ENCODE data around the gene EPN1. TPM values are rescaled to one million over a fixed set of nuclear protein-coding genes. Genes with fewer than 3 reads are reported as not detected.

EPN1 gene
- total and polyA plus RNA-seq, 2 experiments from 2014 or later: 48.8 to 82.2 TPM

DNA sequence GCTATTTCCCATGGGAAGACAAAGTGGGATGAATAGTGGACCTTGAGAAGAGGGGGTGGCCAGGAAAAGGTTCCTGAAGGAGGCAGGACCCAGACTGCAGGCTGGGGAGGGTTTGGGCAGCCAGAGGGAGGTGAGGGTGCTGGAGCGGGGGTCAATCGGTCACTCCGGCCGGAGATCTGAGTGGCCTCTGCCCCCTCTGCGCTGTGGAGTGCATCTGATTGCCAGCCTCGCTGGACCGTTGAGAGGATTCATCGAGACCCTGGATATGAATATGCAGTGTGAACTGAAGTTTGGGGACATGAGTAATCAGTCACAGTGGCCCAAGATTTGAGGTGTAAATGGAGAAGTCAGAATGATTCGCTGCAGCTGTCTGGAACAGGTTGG is 39.7 kb upstream of the EPN1 start:
- Histone ChIP-seq H2AFZ (peak overlapping the region; percentile 93), H3F3A (ENCODE audit: insufficient read depth) (peaks cover 19% of the 10 kb centered on the region), H3K79me2 (ENCODE audit: insufficient read depth) (peaks cover 51% of the 10 kb centered on the region), H3K4me3 (peak overlapping the region; percentile 97), H3K9ac (peak overlapping the region; percentile 100), H4K20me1 (ENCODE audit: insufficient read depth) (no peaks in the 10 kb centered on the region), H3K9me3 (ENCODE audit: low read depth) (no peaks in the 10 kb centered on the region), H3K9me2 (ENCODE audit: insufficient read depth) (no peaks in the 10 kb centered on the region), H3K4me2 (ENCODE audit: unreplicated experiment) (peak overlapping the region; percentile 99), H3K4me1 (ENCODE audit: insufficient read depth) (peaks cover 21% of the 10 kb centered on the region), H3K36me3 (ENCODE audit: low read depth) (no peaks in the 10 kb centered on the region), H3K27ac (peak overlapping the region; percentile 85), H3K27me3 (replicated peaks; ENCODE audit: insufficient read depth) (no peaks in the 10 kb centered on the region)
- 1 to 4% methylated on average over 9 of the region's 9 CpGs for WGBS, 2 experiments (ENCODE audit: low coverage in 1 of 2, low lambda C conversion rate in 2 of 2, missing lambda C conversion rate in 2 of 2)
- DNase-seq: peak; percentile 47
- in situ Hi-C loops (cut with MboI): loop anchor here (25.0 kb wide), 1 partner anchor 498 kb away; the partner anchor contains the start of gene TNNT1
- TF ChIP-seq EZH2phosphoT487 (IDR thresholded peaks at IDR 0.05; ENCODE audit: insufficient read depth, low read depth): no peak
- TF ChIP-seq EZH2 (IDR thresholded peaks at IDR 0.05; ENCODE audit: insufficient read depth, poor library complexity, severe bottlenecking): no peak

DNA sequence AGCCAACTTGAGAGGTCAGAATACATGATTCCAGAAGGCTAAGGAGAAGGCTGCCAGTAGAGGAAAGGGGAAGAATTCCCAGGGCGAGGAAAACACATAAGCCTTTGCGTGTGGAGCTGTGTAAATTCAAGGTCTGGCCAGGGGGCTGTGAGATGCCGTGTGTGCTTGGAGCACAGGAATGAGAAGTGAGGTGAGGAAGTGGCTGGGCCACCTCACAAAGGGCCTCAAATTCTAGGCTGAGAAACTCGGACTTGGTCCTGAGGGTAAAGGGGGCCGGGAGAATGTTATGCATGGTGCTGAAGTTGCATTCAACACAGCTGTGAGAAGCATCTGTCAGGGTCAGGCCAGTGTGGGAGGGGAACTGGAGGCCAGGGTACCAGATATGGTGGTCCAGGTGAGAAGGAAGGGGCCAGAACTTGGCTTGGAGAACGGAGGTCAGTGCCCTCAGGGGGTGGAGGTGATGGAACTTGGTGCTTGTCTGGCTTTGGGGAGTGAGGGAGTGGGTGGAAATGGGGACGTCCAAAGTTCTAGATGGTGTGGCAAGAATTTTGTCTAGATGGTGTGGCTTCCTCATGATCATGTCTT is 39.1 kb upstream of the EPN1 start:
- TF ChIP-seq EZH2phosphoT487 (IDR thresholded peaks at IDR 0.05; ENCODE audit: insufficient read depth, low read depth) (no peak), EZH2 (IDR thresholded peaks at IDR 0.05; ENCODE audit: insufficient read depth, poor library complexity, severe bottlenecking) (no peak)

DNA sequence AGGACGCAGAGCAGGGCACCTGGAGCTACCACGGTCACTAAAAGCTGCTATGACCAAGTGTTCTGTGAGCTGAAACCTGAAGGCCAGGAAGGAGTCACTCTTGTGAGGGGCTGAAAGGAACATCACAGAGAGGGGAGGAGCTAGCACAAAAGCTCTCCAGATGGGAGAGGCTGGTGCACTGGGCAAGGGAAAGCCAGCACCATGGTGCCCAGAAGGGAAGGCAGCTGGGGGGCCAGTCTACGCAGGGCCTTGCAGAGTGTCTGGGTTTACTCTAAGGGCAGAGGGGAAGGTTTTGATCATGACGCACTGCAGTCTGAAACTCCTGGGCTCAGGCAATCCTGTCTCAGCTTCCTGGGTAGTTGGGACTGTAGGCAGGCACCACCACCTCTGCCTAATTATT is 38.3 kb upstream of the EPN1 start:
- Histone ChIP-seq H3K9me3 (ENCODE audit: low read depth) (no peaks in the 10 kb centered on the region), H3K79me2 (ENCODE audit: insufficient read depth) (peaks cover 55% of the 10 kb centered on the region), H3K4me2 (ENCODE audit: unreplicated experiment) (no peak overlapping the region), H3K27me3 (replicated peaks; ENCODE audit: insufficient read depth) (no peaks in the 10 kb centered on the region), H3K4me3 (peak overlapping the region; percentile 97), H4K20me1 (ENCODE audit: insufficient read depth) (no peaks in the 10 kb centered on the region), H3K27ac (no peak overlapping the region), H3K9me2 (ENCODE audit: insufficient read depth) (no peaks in the 10 kb centered on the region), H3K9ac (peak overlapping the region; percentile 100), H3K4me1 (ENCODE audit: insufficient read depth) (peaks cover 21% of the 10 kb centered on the region), H2AFZ (no peak overlapping the region), H3K36me3 (ENCODE audit: low read depth) (no peaks in the 10 kb centered on the region), H3F3A (ENCODE audit: insufficient read depth) (peaks cover 27% of the 10 kb centered on the region)
- no peak for DNase-seq
- 64 to 65% methylated on average over 4 of the region's 4 CpGs for WGBS, 2 experiments (ENCODE audit: low coverage in 1 of 2, low lambda C conversion rate in 2 of 2, missing lambda C conversion rate in 2 of 2)
- TF ChIP-seq EZH2 (IDR thresholded peaks at IDR 0.05; ENCODE audit: insufficient read depth, poor library complexity, severe bottlenecking): no peak
- TF ChIP-seq EZH2phosphoT487 (IDR thresholded peaks at IDR 0.05; ENCODE audit: insufficient read depth, low read depth): no peak
- in situ Hi-C loops (cut with MboI): loop anchor here (25.0 kb wide), 1 partner anchor 499 kb away; the partner anchor contains the start of gene TNNT1

More for the DNA sequence above, 39.1 kb upstream of the EPN1 start:
- Histone ChIP-seq H3K36me3 (ENCODE audit: low read depth) (no peaks in the 10 kb centered on the region), H3K79me2 (ENCODE audit: insufficient read depth) (peaks cover 51% of the 10 kb centered on the region), H3K9me3 (ENCODE audit: low read depth) (no peaks in the 10 kb centered on the region), H3K4me2 (ENCODE audit: unreplicated experiment) (peak overlapping the region; percentile 99), H3K4me1 (ENCODE audit: insufficient read depth) (peaks cover 21% of the 10 kb centered on the region), H3K27ac (peak overlapping the region; percentile 85), H3K27me3 (replicated peaks; ENCODE audit: insufficient read depth) (no peaks in the 10 kb centered on the region), H3K9me2 (ENCODE audit: insufficient read depth) (no peaks in the 10 kb centered on the region), H3K9ac (peak overlapping the region; percentile 100), H2AFZ (no peak overlapping the region), H4K20me1 (ENCODE audit: insufficient read depth) (no peaks in the 10 kb centered on the region), H3K4me3 (peak overlapping the region; percentile 97), H3F3A (ENCODE audit: insufficient read depth) (peaks cover 21% of the 10 kb centered on the region)
- in situ Hi-C loops (cut with MboI): loop anchor here (25.0 kb wide), 1 partner anchor 499 kb away; the partner anchor contains the start of gene TNNT1
- WGBS, 2 experiments (ENCODE audit: low coverage in 1 of 2, low lambda C conversion rate in 2 of 2, missing lambda C conversion rate in 2 of 2): 27 to 29% methylated on average over 7 of the region's 7 CpGs
- DNase-seq: peak; percentile 22

DNA sequence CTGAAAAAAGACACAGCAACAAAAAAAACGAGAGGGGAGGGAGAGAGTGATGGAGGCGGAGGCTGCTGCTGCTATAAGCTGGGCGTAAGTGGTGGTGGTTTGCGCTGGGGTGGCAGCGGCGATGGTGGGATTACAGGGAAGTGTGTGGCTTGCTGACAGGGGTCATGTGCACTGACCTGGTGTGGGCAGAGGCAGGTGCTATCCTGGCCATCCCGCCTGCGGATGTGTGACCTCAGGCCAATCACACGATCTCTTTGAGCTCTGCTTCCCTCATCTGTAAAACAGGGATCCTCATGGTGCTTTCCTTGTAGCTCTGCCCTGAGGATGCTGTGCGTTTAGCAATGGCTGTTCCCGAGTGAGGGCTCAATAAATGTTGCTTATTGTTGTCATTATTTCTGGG is 37.5 kb upstream of the EPN1 start:
- peaks cover 21% of the 10 kb centered on the region for H3K4me1 ChIP-seq (ENCODE audit: insufficient read depth)
- no peak for TF ChIP-seq EZH2 (IDR thresholded peaks at IDR 0.05; ENCODE audit: insufficient read depth, poor library complexity, severe bottlenecking)
- no peak for TF ChIP-seq EZH2phosphoT487 (IDR thresholded peaks at IDR 0.05; ENCODE audit: insufficient read depth, low read depth)
- no peaks in the 10 kb centered on the region for H3K9me2 ChIP-seq (ENCODE audit: insufficient read depth)
- H3F3A ChIP-seq (ENCODE audit: insufficient read depth): peaks cover 30% of the 10 kb centered on the region
- peaks cover 59% of the 10 kb centered on the region for H3K79me2 ChIP-seq (ENCODE audit: insufficient read depth)
- H3K9me3 ChIP-seq (ENCODE audit: low read depth): no peaks in the 10 kb centered on the region
- no peaks in the 10 kb centered on the region for H4K20me1 ChIP-seq (ENCODE audit: insufficient read depth)
- H3K27me3 ChIP-seq (replicated peaks; ENCODE audit: insufficient read depth): no peaks in the 10 kb centered on the region
- no peak overlapping the region for H3K27ac ChIP-seq
- H3K4me2 ChIP-seq (ENCODE audit: unreplicated experiment): no peak overlapping the region
- no peak overlapping the region for H3K4me3 ChIP-seq
- in situ Hi-C loops (cut with MboI): loop anchor here (25.0 kb wide), 1 partner anchor 500 kb away; the partner anchor contains the start of gene TNNT1
- H3K9ac ChIP-seq: no peak overlapping the region
- no peak overlapping the region for H2AFZ ChIP-seq
- no peak for DNase-seq
- no peaks in the 10 kb centered on the region for H3K36me3 ChIP-seq (ENCODE audit: low read depth)
- WGBS, 2 experiments (ENCODE audit: low coverage in 1 of 2, low lambda C conversion rate in 2 of 2, missing lambda C conversion rate in 2 of 2): 67 to 69% methylated on average over 11 of the region's 11 CpGs

All from GM23248 (cell line).